ENCODE measurements around the gene GOLPH3L.
"Not testable (repeated sequence)": the region's sequence is repeated elsewhere in the genome, so short reads cannot be mapped to it uniquely, and the experiment has no call there.

Gene GOLPH3L

GRCh38 chr1:150662811-150663210, 34.1 kb downstream of the GOLPH3L start:
- Histone ChIP-seq H3F3A (ENCODE audit: insufficient read depth, low read length) (no peaks in the 10 kb centered on the region), H3K9me3 (replicated peaks; ENCODE audit: insufficient read depth, low read length) (no peaks in the 10 kb centered on the region), H3K9ac (ENCODE audit: low read length) (no peak overlapping the region), H3K9me2 (replicated peaks; ENCODE audit: insufficient read depth, low read length) (no peaks in the 10 kb centered on the region), H3K27ac (ENCODE audit: low read length) (no peak overlapping the region), H3K79me2 (ENCODE audit: low read length) (no peaks in the 10 kb centered on the region), H4K20me1 (ENCODE audit: insufficient read depth, low read length) (no peaks in the 10 kb centered on the region), H3K4me2 (ENCODE audit: low read depth, low read length) (no peak overlapping the region), H3K36me3 (replicated peaks; ENCODE audit: insufficient read depth, low read length) (no peaks in the 10 kb centered on the region), H3K27me3 (replicated peaks; ENCODE audit: insufficient read depth, low read length) (no peaks in the 10 kb centered on the region), H3K4me3 (ENCODE audit: low read length) (no peak overlapping the region), H2AFZ (ENCODE audit: low read length) (no peak overlapping the region), H3K4me1 (ENCODE audit: low read length) (no peaks in the 10 kb centered on the region)
- no peak for TF ChIP-seq EZH2phosphoT487 (IDR thresholded peaks at IDR 0.05; ENCODE audit: low read length)
- no peak for TF ChIP-seq EZH2 (optimal IDR thresholded peaks at IDR 0.05; ENCODE audit: low read depth, low read length)
- no peak for TF ChIP-seq CTCF (IDR thresholded peaks at IDR 0.05; ENCODE audit: low read length)
- no peak for DNase-seq

GRCh38 chr1:150661156-150661555, 35.8 kb downstream of the GOLPH3L start:
- Histone ChIP-seq H3K9me2 (replicated peaks; ENCODE audit: insufficient read depth, low read length) (no peaks in the 10 kb centered on the region), H3F3A (ENCODE audit: insufficient read depth, low read length) (no peaks in the 10 kb centered on the region), H3K27ac (ENCODE audit: low read length) (no peak overlapping the region), H3K9ac (ENCODE audit: low read length) (no peak overlapping the region), H4K20me1 (ENCODE audit: insufficient read depth, low read length) (no peaks in the 10 kb centered on the region), H3K9me3 (replicated peaks; ENCODE audit: insufficient read depth, low read length) (no peaks in the 10 kb centered on the region), H3K4me1 (ENCODE audit: low read length) (no peaks in the 10 kb centered on the region), H3K36me3 (replicated peaks; ENCODE audit: insufficient read depth, low read length) (no peaks in the 10 kb centered on the region), H3K4me3 (ENCODE audit: low read length) (no peak overlapping the region), H3K4me2 (ENCODE audit: low read depth, low read length) (no peak overlapping the region), H2AFZ (ENCODE audit: low read length) (no peak overlapping the region), H3K27me3 (replicated peaks; ENCODE audit: insufficient read depth, low read length) (no peaks in the 10 kb centered on the region), H3K79me2 (ENCODE audit: low read length) (no peaks in the 10 kb centered on the region)
- TF ChIP-seq EZH2 (optimal IDR thresholded peaks at IDR 0.05; ENCODE audit: low read depth, low read length), result no peak
- TF ChIP-seq EZH2phosphoT487 (IDR thresholded peaks at IDR 0.05; ENCODE audit: low read length), result no peak
- DNase-seq, result no peak

GRCh38 chr1:150660584-150660983, 36.4 kb downstream of the GOLPH3L start:
- Histone ChIP-seq H3K9me3 (replicated peaks; ENCODE audit: insufficient read depth, low read length) (no peaks in the 10 kb centered on the region), H3K9ac (ENCODE audit: low read length) (no peak overlapping the region), H2AFZ (ENCODE audit: low read length) (no peak overlapping the region), H3K27ac (ENCODE audit: low read length) (no peak overlapping the region), H3F3A (ENCODE audit: insufficient read depth, low read length) (no peaks in the 10 kb centered on the region), H3K27me3 (replicated peaks; ENCODE audit: insufficient read depth, low read length) (no peaks in the 10 kb centered on the region), H3K36me3 (replicated peaks; ENCODE audit: insufficient read depth, low read length) (no peaks in the 10 kb centered on the region), H3K4me3 (ENCODE audit: low read length) (no peak overlapping the region), H3K79me2 (ENCODE audit: low read length) (no peaks in the 10 kb centered on the region), H3K4me2 (ENCODE audit: low read depth, low read length) (no peak overlapping the region), H3K4me1 (ENCODE audit: low read length) (no peaks in the 10 kb centered on the region), H4K20me1 (ENCODE audit: insufficient read depth, low read length) (no peaks in the 10 kb centered on the region), H3K9me2 (replicated peaks; ENCODE audit: insufficient read depth, low read length) (no peaks in the 10 kb centered on the region)
- DNase-seq, result no peak
- TF ChIP-seq CTCF (IDR thresholded peaks at IDR 0.05; ENCODE audit: low read length), result no peak
- TF ChIP-seq EZH2 (optimal IDR thresholded peaks at IDR 0.05; ENCODE audit: low read depth, low read length), result no peak
- TF ChIP-seq EZH2phosphoT487 (IDR thresholded peaks at IDR 0.05; ENCODE audit: low read length), result no peak

- H3K4me3 ChIP-seq (ENCODE audit: low read length); H3K27me3 ChIP-seq (replicated peaks; ENCODE audit: insufficient read depth, low read length); H4K20me1 ChIP-seq (ENCODE audit: insufficient read depth, low read length): not testable (repeated sequence)
Observed at GRCh38 chr1:150657064-150657463, 39.9 kb downstream of the GOLPH3L start.

GRCh38 chr1:150654635-150655034, 42.3 kb downstream of the GOLPH3L start:
- not testable (repeated sequence) for H3K9me3 ChIP-seq (replicated peaks; ENCODE audit: insufficient read depth, low read length); H3K4me1 ChIP-seq (ENCODE audit: low read length); H3K79me2 ChIP-seq (ENCODE audit: low read length); H4K20me1 ChIP-seq (ENCODE audit: insufficient read depth, low read length); H3K4me2 ChIP-seq (ENCODE audit: low read depth, low read length); DNase-seq; H3F3A ChIP-seq (ENCODE audit: insufficient read depth, low read length); H2AFZ ChIP-seq (ENCODE audit: low read length); H3K27me3 ChIP-seq (replicated peaks; ENCODE audit: insufficient read depth, low read length); H3K27ac ChIP-seq (ENCODE audit: low read length); H3K4me3 ChIP-seq (ENCODE audit: low read length); H3K36me3 ChIP-seq (replicated peaks; ENCODE audit: insufficient read depth, low read length); H3K9ac ChIP-seq (ENCODE audit: low read length); H3K9me2 ChIP-seq (replicated peaks; ENCODE audit: insufficient read depth, low read length)

More at GRCh38 chr1:150657064-150657463, 39.9 kb downstream of the GOLPH3L start:
- not testable (repeated sequence) for H3K4me1 ChIP-seq (ENCODE audit: low read length); H3K36me3 ChIP-seq (replicated peaks; ENCODE audit: insufficient read depth, low read length); H3K9me3 ChIP-seq (replicated peaks; ENCODE audit: insufficient read depth, low read length); DNase-seq; H3K27ac ChIP-seq (ENCODE audit: low read length); H3K4me2 ChIP-seq (ENCODE audit: low read depth, low read length); H3F3A ChIP-seq (ENCODE audit: insufficient read depth, low read length); H2AFZ ChIP-seq (ENCODE audit: low read length); H3K9me2 ChIP-seq (replicated peaks; ENCODE audit: insufficient read depth, low read length); H3K9ac ChIP-seq (ENCODE audit: low read length); H3K79me2 ChIP-seq (ENCODE audit: low read length)

All from MM.1S (cell line).